GM12878 (cell line): ENCODE results near the gene IRF2BP1. TPM values are rescaled to one million over a fixed set of nuclear protein-coding genes. Genes with fewer than 3 reads are reported as not detected.

Experiments
- ATAC-seq: fragments of 200-7000 bp; cut with Tn5 transposase; 3 replicates; pipeline ENCODE4 v1.9.1; 2020; ENCODE audit warnings: mild to moderate bottlenecking, moderate library complexity
- BruUV-seq: library from RNA; stranded (reverse); fragments of 400-500 nt; replicated peaks from 2 replicates; lab custom pipeline; 2021; lab: Mats Ljungman, UMichigan
- CTCF ChIA-PET: fragments of 300-600 bp; sonication (Branson Sonifier 250); formaldehyde crosslinking; extraction: SDS; loops from one replicate; lab custom pipeline; 2021; ENCODE audit warnings: inconsistent platforms; lab: Yijun Ruan, JAX
- POLR2A ChIA-PET: fragments of 350-600 bp; formaldehyde crosslinking; extraction: SDS; loops from one replicate; lab custom pipeline; 2021; ENCODE audit warnings: inconsistent platforms; lab: Charles Lee
- RAD21 ChIA-PET: fragments of 300-600 bp; sonication (Branson Sonifier 250); formaldehyde crosslinking; loops from one replicate; lab custom pipeline; 2023; ENCODE audit warnings: antibody characterized with exemption; ENCODE audit not compliant: unreplicated experiment; lab: Charles Lee
- SMC1A ChIA-PET: fragments of 300-600 bp; sonication (Branson Sonifier 250); formaldehyde crosslinking; loops from one replicate; lab custom pipeline; 2023; ENCODE audit not compliant: unreplicated experiment, uncharacterized antibody; lab: Charles Lee
- DNase-seq: peaks from one replicate; pipeline ENCODE4 v3.0.0-alpha.2; 2011; ENCODE audit warnings: low read depth, low spot score
- FAIRE-seq: peaks from 3 replicates; lab custom pipeline; 2011; peaks lifted over from hg19 to GRCh38; lab: Jason Lieb, UNC
- H2AFZ ChIP-seq: 2 replicates; pipeline ENCODE4 v1.6.0; 2011; ENCODE audit warnings: low read depth, low read length, control low read depth; ENCODE audit not compliant: control insufficient read depth
- H3K27ac ChIP-seq: 2 replicates; pipeline ENCODE4 v1.5.1; 2011; ENCODE audit warnings: control low read depth; ENCODE audit not compliant: control insufficient read depth, insufficient read depth
- H3K27me3 ChIP-seq, 2 experiments: replicated peaks in 1 of 2; 2 replicates each; pipeline versions ENCODE4 v1.6.0 to v1.6.1; 2011; ENCODE audit warnings: low read length in 1 of 2; ENCODE audit not compliant: control insufficient read depth in 2 of 2, insufficient read depth in 2 of 2
- H3K36me3 ChIP-seq, 2 experiments: 2 replicates each; pipeline ENCODE4 v1.5.1; 2011; ENCODE audit warnings: low read length in 1 of 2; ENCODE audit not compliant: control insufficient read depth in 2 of 2, insufficient read depth in 2 of 2
- H3K4me1 ChIP-seq: 2 replicates; pipeline ENCODE4 v1.6.1; 2011; ENCODE audit warnings: mild to moderate bottlenecking, low read length, moderate library complexity, mixed read lengths; ENCODE audit not compliant: control insufficient read depth, insufficient read depth
- H3K4me2 ChIP-seq: 2 replicates; pipeline ENCODE4 v1.6.0; 2011; ENCODE audit warnings: control low read depth; ENCODE audit not compliant: control insufficient read depth, insufficient read depth
- H3K4me3 ChIP-seq: fragments of 200-600 bp; sonication (generic); 2 replicates; pipeline ENCODE4 v1.5.1; 2016
- H3K79me2 ChIP-seq: 2 replicates; pipeline ENCODE4 v1.6.0; 2011; ENCODE audit warnings: low read length; ENCODE audit not compliant: control insufficient read depth, insufficient read depth
- H3K9ac ChIP-seq: 2 replicates; pipeline ENCODE4 v1.8.0; 2011; ENCODE audit warnings: low read length, control low read depth, mixed read lengths; ENCODE audit not compliant: control insufficient read depth, insufficient read depth
- H3K9me3 ChIP-seq: replicated peaks from 3 replicates; pipeline ENCODE4 v1.5.1; 2011; ENCODE audit warnings: mild to moderate bottlenecking, low read length; ENCODE audit not compliant: control insufficient read depth, insufficient read depth
- H4K20me1 ChIP-seq: 2 replicates; pipeline ENCODE4 v1.6.0; 2011; ENCODE audit not compliant: control insufficient read depth, insufficient read depth
- CHD1 ChIP-seq: IDR thresholded peaks from 2 replicates; pipeline ENCODE4 v1.6.1; 2012; ENCODE audit warnings: low read depth, low read length, improper control_type of control experiment
- CREB1 ChIP-seq: IDR thresholded peaks from 2 replicates; pipeline ENCODE4 v1.6.1; 2012; ENCODE audit warnings: low read depth, mild to moderate bottlenecking, inconsistent platforms
- ESRRA ChIP-seq: IDR thresholded peaks from 2 replicates; pipeline ENCODE4 v1.6.1; 2012; ENCODE audit warnings: mild to moderate bottlenecking, low read length, improper control_type of control experiment
- FOS ChIP-seq: IDR thresholded peaks from 3 replicates; pipeline ENCODE4 v1.6.1; 2011; ENCODE audit warnings: borderline replicate concordance; ENCODE audit not compliant: insufficient read length; ENCODE audit errors: extremely low read depth
- MTA2 ChIP-seq: fragments of 450-650 bp; IDR thresholded peaks from 2 replicates; pipeline ENCODE4 v1.6.1; 2016; ENCODE audit warnings: low read depth, mild to moderate bottlenecking, moderate library complexity
- PAX5 ChIP-seq: IDR thresholded peaks from 2 replicates; pipeline ENCODE4 v1.6.1; 2011; ENCODE audit warnings: low read depth, low read length, borderline replicate concordance
- RBBP5 ChIP-seq: fragments of 200-600 bp; sonication (generic); conservative IDR thresholded peaks from 2 replicates; pipeline ENCODE4 v1.6.1; 2016
- RELA ChIP-seq: fragments of 450-650 bp; IDR thresholded peaks from 2 replicates; pipeline ENCODE4 v1.8.0; 2014; ENCODE audit warnings: borderline replicate concordance; ENCODE audit not compliant: partially characterized antibody
- TCF12 ChIP-seq: IDR thresholded peaks from 2 replicates; pipeline ENCODE4 v1.6.1; 2011; ENCODE audit warnings: low read depth, mild to moderate bottlenecking, low read length
- ZNF622 ChIP-seq: fragments of 450-650 bp; IDR thresholded peaks from 2 replicates; pipeline ENCODE4 v1.6.1; 2017; ENCODE audit warnings: mild to moderate bottlenecking, inconsistent platforms
- WGBS: methylation state at CpG from one replicate; pipeline ENCODE4 v1.1.6; 2016; ENCODE audit warnings: low lambda C conversion rate; ENCODE audit not compliant: insufficient replicate concordance, insufficient coverage; ENCODE audit errors: missing lambda C conversion rate; 5-methylcytosine and 5-hydroxymethylcytosine counted together
- in situ Hi-C: fragments of 300-500 bp; cut with MboI; formaldehyde crosslinking; loops from 9 replicates; pipeline ENCODE4 v1.14.3; 2018; ENCODE audit warnings: mixed read lengths
- intact Hi-C: fragments of 100-400 bp; cut with micrococcal nuclease; formaldehyde crosslinking; loops from one replicate; pipeline ENCODE4 v1.14.2; 2022; ENCODE audit not compliant: unreplicated experiment
- polyA plus RNA-seq, 11 experiments: library from polyadenylated mRNA; depleted of rRNA in 4 of 11; unstranded in 6 of 11; stranded (reverse) in 5 of 11; fragments of >200 nt; fragmentation: Nextera tagmentation in 4 of 11; fragmentation: Illumina TruSeq in 1 of 11; extraction: Ambion mirVana in 4 of 11; extraction: Trizol in 1 of 11; gene quantifications; 1 replicate in 1 of 11; 2 replicates in 10 of 11; pipeline versions ENCODE4 v1.2.1 to v1.2.3, GENCODE V29; 2011 to 2016; ENCODE audit warnings: inconsistent platforms in 2 of 11, missing spikeins in 2 of 11, low read depth in 1 of 11
- total RNA-seq, 4 experiments: library from RNA; depleted of rRNA in 3 of 4; stranded (reverse); fragments of >200 nt in 3 of 4; fragmentation: Illumina TruSeq in 1 of 4; extraction: Trizol in 1 of 4; gene quantifications; 2 replicates each; pipeline versions ENCODE4 v1.2.1 to v1.2.3, GENCODE V29; 2013 to 2021
- TF ChIP-seq, protein P1 (sequence below): fragments of 450-650 bp; IDR thresholded peaks from 2 replicates; pipeline ENCODE4 v1.6.1; 2017; ENCODE audit warnings: low read depth, mild to moderate bottlenecking, moderate library complexity
- TF ChIP-seq, protein P2 (sequence below): fragments of 450-650 bp; conservative IDR thresholded peaks from 2 replicates; pipeline ENCODE4 v1.6.1; 2017; ENCODE audit warnings: mild to moderate bottlenecking, moderate library complexity
- TF ChIP-seq, protein P3 (sequence below): fragments of 450-650 bp; formaldehyde crosslinking; IDR thresholded peaks from 2 replicates; pipeline ENCODE4 v1.4.0; 2020; ENCODE audit warnings: mild to moderate bottlenecking, moderate library complexity
- TF ChIP-seq, protein P4 (sequence below): IDR thresholded peaks from 2 replicates; pipeline ENCODE4 v1.6.1; 2011; ENCODE audit warnings: low read depth, low read length, improper control_type of control experiment, borderline replicate concordance

The IRF2BP1 gene
- total and polyA plus RNA-seq, 10 of the 15 experiments (the other 5 are each of a cell fraction or from before 2014, with no cell fraction given) = 0.31 to 24.4 (median 4.4) TPM

DNA sequence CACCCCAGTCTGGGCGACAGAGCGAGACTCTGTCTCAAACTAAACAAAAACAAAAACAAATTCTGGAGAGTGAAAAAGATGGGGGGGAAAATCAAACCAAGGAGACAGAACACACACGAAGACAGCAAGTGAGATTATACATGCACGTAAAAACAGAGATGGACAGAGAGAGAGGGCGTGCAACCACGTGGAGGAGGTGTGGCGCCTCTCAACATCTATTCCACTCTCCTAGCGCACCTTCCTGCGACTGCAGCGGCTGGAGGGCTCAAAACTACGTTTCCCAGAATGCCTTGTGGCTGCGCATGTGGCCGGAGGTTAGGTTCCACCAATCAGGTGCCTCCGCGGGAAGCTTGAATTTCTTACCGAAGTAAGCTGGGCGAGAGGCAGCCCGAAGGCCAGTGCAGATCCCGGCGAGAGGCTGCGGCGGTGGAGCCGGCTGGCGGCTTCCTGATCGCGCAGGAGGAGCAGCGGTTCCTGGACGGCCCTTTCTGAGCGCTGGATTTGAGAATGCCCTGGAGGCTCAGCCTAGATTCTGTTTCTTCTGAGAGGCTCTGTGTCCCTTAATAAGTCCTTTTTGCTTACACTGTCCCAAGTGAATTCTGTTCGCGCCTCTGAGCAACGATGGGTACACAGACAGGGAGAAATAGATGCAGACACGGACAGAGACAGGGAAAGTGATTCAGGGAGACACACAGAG, 41.8 kb upstream of the IRF2BP1 start (continued):
- TF ChIP-seq, protein P1, sequence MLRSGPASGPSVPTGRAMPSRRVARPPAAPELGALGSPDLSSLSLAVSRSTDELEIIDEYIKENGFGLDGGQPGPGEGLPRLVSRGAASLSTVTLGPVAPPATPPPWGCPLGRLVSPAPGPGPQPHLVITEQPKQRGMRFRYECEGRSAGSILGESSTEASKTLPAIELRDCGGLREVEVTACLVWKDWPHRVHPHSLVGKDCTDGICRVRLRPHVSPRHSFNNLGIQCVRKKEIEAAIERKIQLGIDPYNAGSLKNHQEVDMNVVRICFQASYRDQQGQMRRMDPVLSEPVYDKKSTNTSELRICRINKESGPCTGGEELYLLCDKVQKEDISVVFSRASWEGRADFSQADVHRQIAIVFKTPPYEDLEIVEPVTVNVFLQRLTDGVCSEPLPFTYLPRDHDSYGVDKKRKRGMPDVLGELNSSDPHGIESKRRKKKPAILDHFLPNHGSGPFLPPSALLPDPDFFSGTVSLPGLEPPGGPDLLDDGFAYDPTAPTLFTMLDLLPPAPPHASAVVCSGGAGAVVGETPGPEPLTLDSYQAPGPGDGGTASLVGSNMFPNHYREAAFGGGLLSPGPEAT = peak; percentile 80
- TF ChIP-seq, all 136 proteins: peak for 43

DNA sequence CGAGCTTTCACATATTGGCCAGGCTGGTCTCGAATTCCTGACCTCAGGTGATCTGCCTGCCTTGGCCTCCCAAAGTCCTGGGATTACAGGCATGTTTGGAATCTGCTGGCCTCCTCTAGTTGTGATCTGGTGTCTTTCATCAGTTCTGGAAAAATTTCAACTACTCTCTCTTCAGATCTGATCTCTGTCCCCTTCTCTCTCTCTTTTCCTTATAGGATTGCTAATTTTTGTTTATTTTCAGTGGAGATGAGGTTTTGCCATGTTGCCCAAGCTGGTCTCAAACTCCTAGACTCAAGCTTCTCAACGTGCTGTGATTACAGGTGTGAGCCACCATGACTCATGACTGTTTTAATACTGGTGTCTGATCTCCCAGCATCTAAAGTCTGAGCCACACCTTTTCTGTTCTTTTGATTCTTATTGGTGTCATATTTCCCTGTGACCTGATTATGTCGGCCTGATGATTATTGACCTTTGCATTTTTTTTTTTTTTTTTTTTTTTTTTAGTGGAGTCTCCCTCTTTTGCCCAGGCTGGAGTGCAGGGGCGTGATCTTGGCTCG, 39.0 kb upstream of the IRF2BP1 start:
- no peaks in the 10 kb centered on the region for H3K36me3 ChIP-seq
- no peaks in the 10 kb centered on the region for H4K20me1 ChIP-seq
- CTCF ChIA-PET = no interaction called here
- SMC1A ChIA-PET = interaction anchor here (0.6 kb wide), 1 partner anchor 874 kb away, joined by 3 read pairs; no protein-coding TSS in a partner anchor
- H3K4me1 ChIP-seq = no peaks in the 10 kb centered on the region; the same call in 1 of the 2 replicates
- H3K27ac ChIP-seq = no peak overlapping the region
- RAD21 ChIA-PET = no interaction called here
- intact Hi-C loops = no loop called here
- no TSS peak for BruUV-seq
- no peak overlapping the region for H3K9ac ChIP-seq
- H2AFZ ChIP-seq = no peak overlapping the region
- POLR2A ChIA-PET = no interaction called here
- 27% methylated on average over 6 of the region's 6 CpGs for WGBS
- no peak overlapping the region for H3K4me3 ChIP-seq
- no peaks in the 10 kb centered on the region for H3K27me3 ChIP-seq
- DNase-seq = no peak
- in situ Hi-C loops = no loop called here
- no peak for FAIRE-seq
- H3K4me2 ChIP-seq = no peak overlapping the region
- no peak for ATAC-seq
- H3K79me2 ChIP-seq = no peaks in the 10 kb centered on the region
- no peaks in the 10 kb centered on the region for H3K9me3 ChIP-seq
- TF ChIP-seq RELA (no peak), MTA2 (no peak), ZNF622 (no peak), PAX5 (no peak), ESRRA (no peak), CHD1 (no peak), RBBP5 (no peak), FOS (no peak), TCF12 (no peak), CREB1 (no peak)
- TF ChIP-seq, protein P2, sequence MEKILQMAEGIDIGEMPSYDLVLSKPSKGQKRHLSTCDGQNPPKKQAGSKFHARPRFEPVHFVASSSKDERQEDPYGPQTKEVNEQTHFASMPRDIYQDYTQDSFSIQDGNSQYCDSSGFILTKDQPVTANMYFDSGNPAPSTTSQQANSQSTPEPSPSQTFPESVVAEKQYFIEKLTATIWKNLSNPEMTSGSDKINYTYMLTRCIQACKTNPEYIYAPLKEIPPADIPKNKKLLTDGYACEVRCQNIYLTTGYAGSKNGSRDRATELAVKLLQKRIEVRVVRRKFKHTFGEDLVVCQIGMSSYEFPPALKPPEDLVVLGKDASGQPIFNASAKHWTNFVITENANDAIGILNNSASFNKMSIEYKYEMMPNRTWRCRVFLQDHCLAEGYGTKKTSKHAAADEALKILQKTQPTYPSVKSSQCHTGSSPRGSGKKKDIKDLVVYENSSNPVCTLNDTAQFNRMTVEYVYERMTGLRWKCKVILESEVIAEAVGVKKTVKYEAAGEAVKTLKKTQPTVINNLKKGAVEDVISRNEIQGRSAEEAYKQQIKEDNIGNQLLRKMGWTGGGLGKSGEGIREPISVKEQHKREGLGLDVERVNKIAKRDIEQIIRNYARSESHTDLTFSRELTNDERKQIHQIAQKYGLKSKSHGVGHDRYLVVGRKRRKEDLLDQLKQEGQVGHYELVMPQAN = no peak
- TF ChIP-seq, protein P3, sequence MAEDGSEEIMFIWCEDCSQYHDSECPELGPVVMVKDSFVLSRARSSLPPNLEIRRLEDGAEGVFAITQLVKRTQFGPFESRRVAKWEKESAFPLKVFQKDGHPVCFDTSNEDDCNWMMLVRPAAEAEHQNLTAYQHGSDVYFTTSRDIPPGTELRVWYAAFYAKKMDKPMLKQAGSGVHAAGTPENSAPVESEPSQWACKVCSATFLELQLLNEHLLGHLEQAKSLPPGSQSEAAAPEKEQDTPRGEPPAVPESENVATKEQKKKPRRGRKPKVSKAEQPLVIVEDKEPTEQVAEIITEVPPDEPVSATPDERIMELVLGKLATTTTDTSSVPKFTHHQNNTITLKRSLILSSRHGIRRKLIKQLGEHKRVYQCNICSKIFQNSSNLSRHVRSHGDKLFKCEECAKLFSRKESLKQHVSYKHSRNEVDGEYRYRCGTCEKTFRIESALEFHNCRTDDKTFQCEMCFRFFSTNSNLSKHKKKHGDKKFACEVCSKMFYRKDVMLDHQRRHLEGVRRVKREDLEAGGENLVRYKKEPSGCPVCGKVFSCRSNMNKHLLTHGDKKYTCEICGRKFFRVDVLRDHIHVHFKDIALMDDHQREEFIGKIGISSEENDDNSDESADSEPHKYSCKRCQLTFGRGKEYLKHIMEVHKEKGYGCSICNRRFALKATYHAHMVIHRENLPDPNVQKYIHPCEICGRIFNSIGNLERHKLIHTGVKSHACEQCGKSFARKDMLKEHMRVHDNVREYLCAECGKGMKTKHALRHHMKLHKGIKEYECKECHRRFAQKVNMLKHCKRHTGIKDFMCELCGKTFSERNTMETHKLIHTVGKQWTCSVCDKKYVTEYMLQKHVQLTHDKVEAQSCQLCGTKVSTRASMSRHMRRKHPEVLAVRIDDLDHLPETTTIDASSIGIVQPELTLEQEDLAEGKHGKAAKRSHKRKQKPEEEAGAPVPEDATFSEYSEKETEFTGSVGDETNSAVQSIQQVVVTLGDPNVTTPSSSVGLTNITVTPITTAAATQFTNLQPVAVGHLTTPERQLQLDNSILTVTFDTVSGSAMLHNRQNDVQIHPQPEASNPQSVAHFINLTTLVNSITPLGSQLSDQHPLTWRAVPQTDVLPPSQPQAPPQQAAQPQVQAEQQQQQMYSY (CRISPR knock-in tag) = no peak
- TF ChIP-seq, protein P4, sequence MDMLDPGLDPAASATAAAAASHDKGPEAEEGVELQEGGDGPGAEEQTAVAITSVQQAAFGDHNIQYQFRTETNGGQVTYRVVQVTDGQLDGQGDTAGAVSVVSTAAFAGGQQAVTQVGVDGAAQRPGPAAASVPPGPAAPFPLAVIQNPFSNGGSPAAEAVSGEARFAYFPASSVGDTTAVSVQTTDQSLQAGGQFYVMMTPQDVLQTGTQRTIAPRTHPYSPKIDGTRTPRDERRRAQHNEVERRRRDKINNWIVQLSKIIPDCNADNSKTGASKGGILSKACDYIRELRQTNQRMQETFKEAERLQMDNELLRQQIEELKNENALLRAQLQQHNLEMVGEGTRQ = no peak
